ENCODE results near the gene AGPAT3.

The AGPAT3 gene

DNA sequence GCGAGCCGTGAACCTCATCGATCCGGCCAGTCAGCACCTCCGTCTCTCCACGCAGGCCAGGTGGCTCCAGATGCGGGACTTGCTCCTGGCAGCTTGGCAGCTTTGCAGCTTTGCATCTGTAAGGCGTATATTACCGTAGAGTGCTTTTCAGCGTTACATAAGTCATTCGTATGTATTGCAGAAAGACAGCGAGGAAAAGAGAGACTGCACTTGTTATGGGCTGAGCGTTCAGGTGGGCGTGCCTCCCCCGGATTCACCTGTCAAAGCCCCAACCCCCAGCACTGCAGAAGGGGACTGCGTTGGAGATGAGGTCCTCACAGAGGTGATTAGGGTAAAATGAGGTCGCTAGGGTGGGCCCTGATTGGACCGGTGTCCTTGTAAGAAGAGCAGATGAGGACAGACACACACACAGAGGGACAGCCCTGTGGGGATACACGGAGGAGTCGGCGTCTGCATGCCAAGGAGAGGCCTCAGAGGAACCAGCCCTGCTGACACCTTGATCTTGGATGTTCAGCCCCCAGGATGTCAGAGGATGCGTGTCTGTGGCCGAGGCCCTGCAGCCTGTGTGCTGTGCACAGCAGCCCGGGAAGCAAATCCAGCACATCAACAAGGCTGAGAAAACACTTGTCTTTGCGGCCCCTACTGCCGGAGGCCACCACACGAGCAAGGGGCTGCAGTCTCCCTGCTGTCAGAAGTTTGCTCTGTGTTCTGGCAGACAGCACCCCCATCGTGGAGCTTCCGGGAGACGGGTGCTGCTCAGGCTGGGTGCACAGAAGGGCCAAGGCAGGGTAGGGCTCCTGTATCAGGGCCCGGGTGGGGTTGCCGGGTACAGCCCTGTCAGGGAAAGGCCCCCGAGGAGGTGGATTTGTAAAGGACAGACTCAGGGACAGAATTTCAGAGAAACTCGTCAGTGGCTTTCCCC lies 10.9 kb upstream of the AGPAT3 start:
- no peak for DNase-seq (ENCODE audit: extremely low read depth, low read depth)
- TF ChIP-seq, protein P1, sequence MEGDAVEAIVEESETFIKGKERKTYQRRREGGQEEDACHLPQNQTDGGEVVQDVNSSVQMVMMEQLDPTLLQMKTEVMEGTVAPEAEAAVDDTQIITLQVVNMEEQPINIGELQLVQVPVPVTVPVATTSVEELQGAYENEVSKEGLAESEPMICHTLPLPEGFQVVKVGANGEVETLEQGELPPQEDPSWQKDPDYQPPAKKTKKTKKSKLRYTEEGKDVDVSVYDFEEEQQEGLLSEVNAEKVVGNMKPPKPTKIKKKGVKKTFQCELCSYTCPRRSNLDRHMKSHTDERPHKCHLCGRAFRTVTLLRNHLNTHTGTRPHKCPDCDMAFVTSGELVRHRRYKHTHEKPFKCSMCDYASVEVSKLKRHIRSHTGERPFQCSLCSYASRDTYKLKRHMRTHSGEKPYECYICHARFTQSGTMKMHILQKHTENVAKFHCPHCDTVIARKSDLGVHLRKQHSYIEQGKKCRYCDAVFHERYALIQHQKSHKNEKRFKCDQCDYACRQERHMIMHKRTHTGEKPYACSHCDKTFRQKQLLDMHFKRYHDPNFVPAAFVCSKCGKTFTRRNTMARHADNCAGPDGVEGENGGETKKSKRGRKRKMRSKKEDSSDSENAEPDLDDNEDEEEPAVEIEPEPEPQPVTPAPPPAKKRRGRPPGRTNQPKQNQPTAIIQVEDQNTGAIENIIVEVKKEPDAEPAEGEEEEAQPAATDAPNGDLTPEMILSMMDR (IDR thresholded peaks at IDR 0.05; ENCODE audit: low read depth, low read length, missing control alignments), result no peak

DNA sequence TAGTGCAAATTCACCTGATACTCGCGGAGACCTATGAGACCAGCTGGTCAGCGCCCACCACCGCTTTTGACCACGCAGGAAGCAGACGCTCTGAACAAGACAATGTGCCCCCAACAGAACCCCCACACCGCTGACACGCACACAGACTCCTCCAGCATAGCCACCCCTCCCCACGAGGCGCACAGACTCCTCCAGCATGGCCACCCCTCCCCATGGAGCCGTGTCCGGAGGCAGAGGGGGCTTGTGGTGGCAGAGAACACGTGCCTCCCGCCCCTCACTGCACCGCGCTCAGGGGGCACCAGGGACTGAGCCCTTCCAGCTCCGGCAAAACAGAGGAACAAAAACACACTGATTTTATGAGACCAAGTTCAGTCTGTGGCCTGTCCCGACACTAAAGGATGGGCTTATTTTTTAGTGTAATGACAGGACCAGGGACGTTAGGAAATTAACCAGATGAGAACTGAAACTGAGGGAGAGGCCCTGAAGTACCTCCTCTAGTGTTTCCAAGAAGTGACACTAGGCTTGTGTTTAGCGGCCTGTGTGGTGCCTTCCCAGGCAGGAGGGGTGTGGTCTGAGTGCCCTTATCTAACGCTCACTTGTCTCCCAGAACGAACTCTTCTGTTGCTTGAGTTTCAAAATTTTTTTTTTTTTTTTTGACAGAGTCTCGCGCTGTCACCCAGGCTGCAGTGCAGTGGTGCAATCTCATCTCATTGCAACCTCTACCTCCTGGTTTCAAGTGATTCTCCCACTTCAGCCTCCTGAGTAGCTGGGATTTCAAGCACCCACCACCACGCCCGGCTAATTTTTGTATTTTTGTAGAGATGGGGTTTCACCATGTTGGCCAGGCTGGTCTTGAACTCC lies 10.0 kb upstream of the AGPAT3 start:
- TF ChIP-seq, protein P1 (IDR thresholded peaks at IDR 0.05; ENCODE audit: low read depth, low read length, missing control alignments), result no peak
- no peak for DNase-seq (ENCODE audit: extremely low read depth, low read depth)
- H3K4me3 ChIP-seq (replicated peaks; ENCODE audit: low read depth, low read length), result no peak overlapping the region

More for the DNA sequence above, 10.9 kb upstream of the AGPAT3 start:
- H3K4me3 ChIP-seq (replicated peaks; ENCODE audit: low read depth, low read length), result no peak overlapping the region

DNA sequence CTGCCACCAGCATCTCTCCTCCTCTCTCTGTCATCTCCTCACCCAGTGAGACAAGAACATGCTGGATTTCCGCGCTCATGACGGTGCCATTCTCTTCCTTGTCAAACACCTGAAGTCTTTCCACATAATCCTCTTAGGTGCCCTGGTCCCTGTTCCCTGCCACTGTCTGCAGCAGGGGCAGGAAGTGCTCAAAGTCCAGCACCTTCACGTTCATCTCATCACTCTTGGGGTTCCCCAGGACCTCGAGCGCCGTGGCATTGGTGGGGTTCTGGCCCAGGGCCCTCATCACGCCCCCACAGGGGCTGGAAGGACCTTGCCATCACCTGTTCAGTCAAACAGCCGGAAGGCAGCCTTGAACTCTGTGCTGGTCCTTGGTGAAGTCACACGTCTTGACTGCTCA lies 9.1 kb upstream of the AGPAT3 start:
- DNase-seq (ENCODE audit: extremely low read depth, low read depth), result no peak
- H3K4me3 ChIP-seq (replicated peaks; ENCODE audit: low read depth, low read length), result no peak overlapping the region
- TF ChIP-seq, protein P1 (IDR thresholded peaks at IDR 0.05; ENCODE audit: low read depth, low read length, missing control alignments), result no peak

DNA sequence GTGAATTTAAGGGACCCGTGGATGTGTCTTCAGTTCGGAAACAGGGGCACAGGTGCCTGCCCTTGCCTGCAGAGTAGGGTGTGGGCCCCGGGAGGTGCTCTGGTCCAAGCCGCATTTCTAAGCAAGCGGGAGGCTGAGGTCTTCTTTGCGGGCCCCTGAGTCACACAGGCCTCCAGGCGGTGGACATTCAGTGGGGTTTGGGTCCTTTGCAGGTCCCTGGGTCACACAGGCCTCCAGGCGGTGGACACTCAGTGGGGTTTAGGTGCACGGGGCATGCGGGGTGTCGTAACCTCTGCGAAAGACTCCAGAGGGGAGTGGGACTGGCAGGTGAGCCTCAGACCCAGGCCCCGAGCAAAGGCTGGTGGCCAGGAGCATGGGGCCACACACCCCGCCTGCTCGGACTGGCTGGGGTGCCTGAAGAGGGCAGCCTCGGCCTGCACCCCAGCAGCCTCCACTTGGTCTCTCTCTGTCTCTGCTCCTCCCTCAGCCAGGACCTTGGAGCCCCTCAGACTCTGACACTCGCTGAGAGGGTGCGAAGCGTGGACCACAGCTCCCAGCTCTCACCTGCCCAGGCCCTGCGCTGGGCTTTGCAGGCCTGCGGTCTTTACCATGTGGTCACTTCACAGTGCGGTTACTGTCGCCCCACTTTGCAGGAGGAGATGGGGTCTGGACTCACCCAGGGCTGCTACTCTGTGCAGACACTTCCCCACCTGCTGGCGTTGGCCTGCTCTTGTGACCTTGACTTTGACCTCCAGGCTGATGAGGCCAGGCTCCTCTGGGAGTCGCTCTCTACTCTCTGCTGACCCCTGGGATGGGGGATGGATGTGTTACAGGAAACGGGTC lies 6.0 kb upstream of the AGPAT3 start:
- TF ChIP-seq, protein P1 (IDR thresholded peaks at IDR 0.05; ENCODE audit: low read depth, low read length, missing control alignments), result no peak
- DNase-seq (ENCODE audit: extremely low read depth, low read depth), result no peak
- H3K4me3 ChIP-seq (replicated peaks; ENCODE audit: low read depth, low read length), result no peak overlapping the region

DNA sequence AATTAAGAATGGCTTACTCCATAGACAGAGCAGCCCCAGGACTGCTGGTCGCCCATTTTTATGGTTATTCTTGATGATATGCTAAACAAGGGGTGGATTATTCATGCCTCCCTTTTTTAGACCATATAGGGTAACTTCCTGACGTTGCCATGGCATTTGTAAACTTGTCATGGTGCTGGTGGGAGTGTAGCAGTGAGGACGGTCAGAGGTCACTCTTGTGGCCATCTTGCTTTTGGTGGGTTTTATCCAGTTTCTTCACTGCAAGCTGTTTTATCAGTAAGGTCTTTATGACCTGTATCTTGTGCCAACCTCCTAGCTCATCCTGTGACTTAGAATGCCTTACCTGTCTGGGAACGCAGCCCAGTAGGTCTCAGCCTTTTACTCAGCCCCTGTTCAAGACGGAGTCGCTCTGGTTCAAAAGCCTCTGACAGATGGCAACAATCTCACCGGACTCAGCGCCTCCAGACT lies 5.2 kb upstream of the AGPAT3 start:
- TF ChIP-seq, protein P1 (IDR thresholded peaks at IDR 0.05; ENCODE audit: low read depth, low read length, missing control alignments), result no peak
- no peak for DNase-seq (ENCODE audit: extremely low read depth, low read depth)
- H3K4me3 ChIP-seq (replicated peaks; ENCODE audit: low read depth, low read length), result no peak overlapping the region

DNA sequence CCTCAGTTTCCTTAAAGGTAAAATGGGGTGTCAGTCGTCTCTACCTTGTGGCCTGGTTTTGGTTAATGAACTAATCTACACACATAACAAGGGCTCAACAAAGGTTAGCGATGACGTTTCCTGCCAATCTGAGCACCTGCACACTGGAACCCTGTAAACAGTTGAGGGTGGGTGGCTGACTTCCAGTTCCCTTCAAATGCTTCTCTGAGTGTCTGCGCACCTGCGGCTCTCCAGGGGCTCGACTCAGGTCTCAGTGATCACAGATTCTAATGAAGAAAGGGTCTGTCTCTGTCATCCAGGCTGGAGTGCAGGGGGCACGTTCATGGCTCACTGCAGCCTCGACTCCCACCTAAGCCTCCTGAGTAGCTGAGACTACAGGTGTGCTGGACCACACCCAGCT lies 3.3 kb upstream of the AGPAT3 start:
- no peak for DNase-seq (ENCODE audit: extremely low read depth, low read depth)
- TF ChIP-seq, protein P1 (IDR thresholded peaks at IDR 0.05; ENCODE audit: low read depth, low read length, missing control alignments), result no peak
- H3K4me3 ChIP-seq (replicated peaks; ENCODE audit: low read depth, low read length), result no peak overlapping the region

All from HFF-Myc (cell line).